Activated CD4-positive, CD25-positive, alpha-beta regulatory T cell (primary cell): Measurements from ENCODE around the gene MRNIP.
"Not testable (repeated sequence)": the region's sequence is repeated elsewhere in the genome, so short reads cannot be mapped to it uniquely, and the experiment has no call there.

Experiments used
- DNase-seq, 4 experiments: peaks; one replicate each; lab custom pipeline; 2025; lab: John Stamatoyannopoulos, UW

The MRNIP gene

DNA sequence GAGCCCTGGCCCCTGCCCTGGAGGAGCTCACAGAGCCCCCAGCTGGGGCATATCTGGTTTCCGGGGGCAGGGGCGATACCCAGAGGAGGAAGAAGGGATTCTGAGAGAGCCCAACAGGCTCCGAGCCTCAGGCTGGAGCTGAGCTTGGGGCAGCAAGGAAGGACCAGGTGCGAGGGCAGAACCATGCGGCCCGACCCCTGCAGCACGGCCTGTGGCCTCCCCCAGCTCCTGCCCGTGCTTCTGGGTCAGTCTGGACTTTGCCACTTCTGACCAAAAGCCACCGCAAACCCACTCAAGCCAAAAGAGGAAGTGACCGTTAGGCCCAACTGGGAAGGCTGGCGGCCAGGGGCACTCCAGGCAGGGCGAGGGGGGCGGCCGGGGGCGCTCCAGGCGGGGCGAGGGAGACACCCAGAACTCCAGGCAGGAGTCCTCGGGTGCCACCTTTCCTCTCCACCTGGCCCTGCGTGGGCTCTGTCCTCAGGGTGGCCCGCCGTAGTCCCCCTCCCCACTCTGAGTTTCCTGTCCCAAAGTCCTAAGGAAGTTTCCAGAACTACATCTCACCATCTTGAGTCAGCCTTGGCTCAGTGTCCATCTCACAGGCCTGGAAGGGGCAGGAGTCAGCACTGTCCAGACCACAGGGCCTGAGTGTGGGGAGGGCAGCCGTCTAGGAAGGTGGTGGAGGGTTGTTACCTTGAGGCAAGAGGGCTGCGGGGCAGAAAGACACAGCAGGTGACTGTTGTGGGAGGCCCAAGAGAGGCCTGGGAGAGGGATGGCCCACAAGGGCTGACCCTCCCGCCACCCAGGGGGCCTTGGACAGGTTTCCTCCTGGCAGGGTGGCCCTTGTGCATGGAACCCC, 65.8 kb downstream of the MRNIP start:
- no peak for DNase-seq

DNA sequence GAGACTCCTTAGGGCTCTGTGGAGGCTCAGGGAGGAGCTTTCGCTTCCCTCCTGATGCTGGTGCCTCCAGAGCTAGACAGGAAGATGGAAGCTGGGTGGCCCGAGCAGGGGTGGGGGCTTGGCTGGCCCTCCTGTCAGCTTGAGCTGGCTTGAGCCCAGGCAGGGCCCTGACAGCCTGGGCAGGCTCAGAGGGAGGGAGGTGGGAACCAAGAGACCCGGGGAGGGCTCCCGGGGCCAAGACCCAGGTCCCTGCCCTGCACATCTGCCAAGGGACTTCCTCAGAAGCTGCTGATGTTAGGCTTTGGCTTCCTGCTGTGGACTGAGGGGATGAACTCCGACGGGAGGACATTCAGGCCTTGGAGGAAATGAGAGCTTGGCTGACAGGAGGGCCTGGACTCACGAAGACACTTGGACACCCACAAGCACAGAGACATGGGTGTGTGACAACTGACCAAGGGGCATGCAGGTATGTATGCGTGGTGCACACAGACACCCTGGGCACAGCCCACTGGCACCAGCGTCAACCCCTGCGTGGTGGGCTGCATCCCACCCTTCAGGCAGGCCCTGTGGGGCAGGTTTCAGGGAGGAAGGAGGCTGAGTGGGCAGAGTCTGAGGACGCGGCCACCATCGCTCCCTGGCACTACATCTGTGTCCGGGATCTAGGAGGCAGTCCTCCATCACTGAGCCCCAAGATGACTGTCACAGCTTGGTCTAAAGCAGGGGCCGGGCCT, 66.6 kb downstream of the MRNIP start:
- no peak for DNase-seq

DNA sequence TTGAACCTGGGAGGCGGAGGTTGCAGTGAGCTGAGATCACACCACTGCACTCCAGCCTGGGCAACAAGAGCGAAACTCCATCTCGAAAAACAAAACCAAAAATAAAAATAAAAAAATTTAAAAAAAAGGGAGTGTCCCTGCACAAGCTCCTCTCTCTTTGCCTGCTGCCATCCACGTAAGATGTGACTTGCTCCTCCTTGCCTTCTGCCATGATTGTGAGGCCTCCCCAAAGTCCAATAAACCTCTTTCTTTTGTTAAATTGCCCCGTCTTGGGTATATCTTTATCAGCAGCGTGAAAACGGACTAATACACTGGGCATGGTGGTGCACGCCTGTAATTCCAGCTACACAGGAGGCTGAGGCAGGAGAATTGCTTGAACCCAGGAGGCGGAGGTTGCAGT, 69.3 kb downstream of the MRNIP start:
- DNase-seq = not testable (repeated sequence)

DNA sequence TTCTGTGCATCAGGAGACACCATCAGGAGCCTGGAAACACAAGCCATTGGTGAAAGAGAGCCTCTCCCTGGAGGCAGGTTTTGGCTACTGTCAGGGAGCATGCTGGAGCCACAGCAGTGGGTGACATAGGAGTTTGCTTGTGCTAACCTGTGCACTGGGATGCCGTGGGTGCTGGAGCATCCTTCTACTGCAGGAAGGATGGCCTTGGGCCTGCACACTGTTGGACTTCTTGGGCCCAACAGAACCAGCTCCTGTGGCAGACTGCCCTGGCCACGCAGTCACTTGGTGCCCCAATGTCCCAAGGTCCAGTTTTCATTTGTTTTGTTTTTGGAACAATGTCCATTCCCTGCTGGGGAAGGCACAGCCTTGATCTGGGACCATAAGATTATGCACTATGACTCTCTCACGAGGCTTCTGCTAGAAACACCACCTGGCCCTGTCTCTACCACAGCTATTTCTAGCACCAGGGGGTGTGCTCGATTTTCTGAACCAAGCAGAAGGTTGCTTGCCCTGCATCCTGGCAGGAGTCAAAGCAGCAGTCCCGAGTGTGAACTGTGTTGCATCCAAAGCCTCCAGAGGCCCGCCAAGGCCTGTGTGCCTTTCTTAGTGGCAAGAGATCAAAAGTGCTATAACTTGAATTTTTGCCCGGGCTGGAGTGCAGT, 70.3 kb downstream of the MRNIP start:
- no peak for DNase-seq
